Thoracic aorta (tissue), 2 donors: ENCODE data around the gene KRT83. TPM values are rescaled to one million over a fixed set of nuclear protein-coding genes. Genes with fewer than 3 reads are reported as not detected.

Experiments
- ATAC-seq: fragments of 150-250 bp; one replicate; pipeline ENCODE4 v1.8.0; 2017; ENCODE audit warnings: low read depth; ENCODE audit not compliant: insufficient number of reproducible peaks, low FRiP score
- DNase-seq: peaks from one replicate; pipeline ENCODE4 v3.0.0-alpha.2; 2020; ENCODE audit warnings: low spot score
- H3K27ac ChIP-seq, 2 donors: fragments of 200-600 bp; sonication (generic); 1 replicate in 1 of 2; 2 replicates in 1 of 2; pipeline ENCODE4 v1.5.1; 2016; ENCODE audit warnings: mild to moderate bottlenecking in 2 of 2, moderate library complexity in 2 of 2
- H3K27me3 ChIP-seq: fragments of 200-600 bp; sonication (generic); replicated peaks from 2 replicates; pipeline ENCODE4 v1.6.0; 2016; ENCODE audit warnings: mild to moderate bottlenecking; ENCODE audit not compliant: insufficient read depth
- H3K36me3 ChIP-seq: fragments of 200-600 bp; sonication (generic); one replicate; pipeline ENCODE4 v1.5.1; 2016
- H3K4me1 ChIP-seq, 2 donors: fragments of 200-600 bp; sonication (generic); 1 replicate in 1 of 2; 2 replicates in 1 of 2; pipeline versions ENCODE4 v1.5.1 to v1.6.0; 2016; ENCODE audit warnings: low read depth in 2 of 2, mild to moderate bottlenecking in 1 of 2; ENCODE audit not compliant: control insufficient read depth in 1 of 2
- H3K4me3 ChIP-seq: fragments of 200-600 bp; sonication (generic); 2 replicates; pipeline ENCODE4 v1.5.1; 2016; ENCODE audit warnings: mild to moderate bottlenecking
- H3K9me3 ChIP-seq: fragments of 200-600 bp; sonication (generic); 2 replicates; pipeline ENCODE4 v1.5.1; 2016
- total RNA-seq, 2 donors: library from RNA; depleted of rRNA; stranded (reverse); fragments of >200 nt; gene quantifications; one replicate each; pipeline versions ENCODE4 v1.1.0 to v1.2.3, GENCODE V29; 2016
- TF ChIP-seq, protein P1 (sequence below): fragments of 200-600 bp; sonication (generic); IDR thresholded peaks from one replicate; pipeline ENCODE4 v1.5.1; 2019; ENCODE audit warnings: antibody characterized with exemption

Gene KRT83
- total RNA-seq, 2 donors from 2014 or later: not detected

DNA sequence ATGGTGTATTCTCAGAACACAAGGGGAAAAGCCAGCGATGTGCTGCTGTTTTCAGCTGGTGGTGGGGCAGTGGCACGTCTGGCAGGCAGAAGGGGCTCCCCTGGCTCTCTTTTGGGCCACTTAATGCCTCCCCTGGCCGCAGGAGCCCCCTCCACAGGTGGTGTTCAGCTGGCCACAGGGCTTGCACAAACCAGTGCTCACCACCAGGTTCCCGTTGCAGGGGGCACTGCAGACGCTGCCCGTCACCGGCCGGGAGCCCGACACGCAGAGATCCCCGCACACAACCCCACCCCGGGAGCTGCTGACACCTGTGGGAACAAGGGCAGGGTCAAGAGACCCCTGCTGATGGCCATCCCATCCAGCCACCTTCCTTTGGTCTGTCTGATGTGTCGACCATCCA, 6.7 kb downstream of the KRT83 start:
- Histone ChIP-seq H3K27me3 (no peaks in the 10 kb centered on the region), H3K4me1 (no peaks in the 10 kb centered on the region), H3K9me3 (no peaks in the 10 kb centered on the region), H3K27ac (no peak overlapping the region), H3K36me3 (no peaks in the 10 kb centered on the region), H3K4me3 (no peak overlapping the region)
- no peak for ATAC-seq
- TF ChIP-seq, protein P1, sequence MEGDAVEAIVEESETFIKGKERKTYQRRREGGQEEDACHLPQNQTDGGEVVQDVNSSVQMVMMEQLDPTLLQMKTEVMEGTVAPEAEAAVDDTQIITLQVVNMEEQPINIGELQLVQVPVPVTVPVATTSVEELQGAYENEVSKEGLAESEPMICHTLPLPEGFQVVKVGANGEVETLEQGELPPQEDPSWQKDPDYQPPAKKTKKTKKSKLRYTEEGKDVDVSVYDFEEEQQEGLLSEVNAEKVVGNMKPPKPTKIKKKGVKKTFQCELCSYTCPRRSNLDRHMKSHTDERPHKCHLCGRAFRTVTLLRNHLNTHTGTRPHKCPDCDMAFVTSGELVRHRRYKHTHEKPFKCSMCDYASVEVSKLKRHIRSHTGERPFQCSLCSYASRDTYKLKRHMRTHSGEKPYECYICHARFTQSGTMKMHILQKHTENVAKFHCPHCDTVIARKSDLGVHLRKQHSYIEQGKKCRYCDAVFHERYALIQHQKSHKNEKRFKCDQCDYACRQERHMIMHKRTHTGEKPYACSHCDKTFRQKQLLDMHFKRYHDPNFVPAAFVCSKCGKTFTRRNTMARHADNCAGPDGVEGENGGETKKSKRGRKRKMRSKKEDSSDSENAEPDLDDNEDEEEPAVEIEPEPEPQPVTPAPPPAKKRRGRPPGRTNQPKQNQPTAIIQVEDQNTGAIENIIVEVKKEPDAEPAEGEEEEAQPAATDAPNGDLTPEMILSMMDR: no peak
- no peak for DNase-seq

DNA sequence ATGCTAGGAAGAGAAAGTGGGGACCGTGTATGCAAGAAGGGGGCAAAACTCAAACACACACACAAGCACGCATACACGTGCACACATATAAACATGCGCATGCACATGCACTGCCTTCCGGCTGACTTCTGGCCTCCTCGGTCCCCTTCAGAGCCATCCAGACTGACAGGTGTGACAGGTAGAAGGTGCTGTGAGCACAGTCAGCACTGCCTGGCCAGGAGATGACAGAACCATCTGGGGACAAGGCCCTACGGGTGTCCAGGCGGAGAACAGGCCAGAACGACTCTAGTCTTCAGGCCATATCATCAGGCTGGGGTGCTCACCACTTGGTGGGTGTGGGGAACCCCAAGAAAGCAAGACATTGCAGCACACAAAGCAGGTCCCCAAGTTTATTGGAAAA, 7.3 kb downstream of the KRT83 start:
- DNase-seq (no peak), ATAC-seq (no peak)
- Histone ChIP-seq H3K4me3 (no peak overlapping the region), H3K9me3 (no peaks in the 10 kb centered on the region), H3K27me3 (no peaks in the 10 kb centered on the region), H3K27ac (no peak overlapping the region), H3K36me3 (no peaks in the 10 kb centered on the region), H3K4me1 (peaks cover 0 to 1% of the 10 kb centered on the region in 2 donors)
- TF ChIP-seq, protein P1: no peak

DNA sequence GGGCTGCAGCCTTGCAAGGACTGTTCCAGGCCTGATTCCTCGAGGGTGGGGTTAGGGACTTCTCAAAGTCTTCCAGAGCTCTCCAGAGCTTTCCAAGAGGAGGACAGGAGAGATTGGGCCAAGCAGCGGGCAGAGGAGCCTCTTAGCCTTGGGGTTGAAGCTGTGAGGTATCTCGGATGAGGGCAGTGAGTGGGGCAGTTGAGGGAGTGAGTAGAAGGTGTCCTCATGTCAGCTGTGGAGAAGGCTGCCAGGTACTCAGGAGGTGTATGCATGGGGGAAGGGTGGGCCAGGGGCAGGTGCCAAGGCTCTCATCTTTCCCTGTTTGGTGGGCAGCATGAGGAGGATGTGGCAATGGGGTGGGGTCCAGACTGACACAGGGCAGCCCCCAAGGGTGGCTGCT, 7.7 kb downstream of the KRT83 start:
- H3K27ac ChIP-seq: no peak overlapping the region
- H3K4me3 ChIP-seq: no peak overlapping the region
- DNase-seq (no peak), ATAC-seq (no peak)
- peaks cover 0 to 4% of the 10 kb centered on the region in 2 donors for H3K4me1 ChIP-seq
- TF ChIP-seq, protein P1: no peak
- no peaks in the 10 kb centered on the region for H3K27me3 ChIP-seq
- no peaks in the 10 kb centered on the region for H3K9me3 ChIP-seq
- no peaks in the 10 kb centered on the region for H3K36me3 ChIP-seq

DNA sequence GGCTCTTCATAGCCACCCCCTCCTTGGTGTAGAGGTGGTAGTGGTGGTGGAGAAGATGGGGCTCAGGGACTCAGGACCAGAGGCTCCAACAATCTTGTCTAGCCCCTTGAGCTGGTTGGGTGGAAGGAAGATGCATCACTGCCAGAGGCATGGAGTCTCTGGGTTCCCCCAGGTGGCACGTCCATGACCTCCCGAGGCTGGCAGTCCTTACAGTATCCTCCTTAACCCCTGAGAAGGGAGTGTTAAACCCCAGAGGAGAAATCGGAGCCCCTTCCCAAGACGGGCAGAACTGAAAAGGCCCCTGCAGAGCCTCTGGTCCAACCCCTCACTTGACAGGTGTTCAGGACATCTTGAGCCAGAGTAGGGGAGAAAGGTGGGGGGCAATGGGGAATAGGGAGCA, 9.1 kb downstream of the KRT83 start:
- Histone ChIP-seq H3K36me3 (no peaks in the 10 kb centered on the region), H3K9me3 (no peaks in the 10 kb centered on the region), H3K4me3 (no peak overlapping the region), H3K27me3 (no peaks in the 10 kb centered on the region), H3K4me1 (peaks cover 4 to 5% of the 10 kb centered on the region in 2 donors), H3K27ac (no peak overlapping the region)
- DNase-seq: no peak
- no peak for ATAC-seq
- TF ChIP-seq, protein P1: no peak

DNA sequence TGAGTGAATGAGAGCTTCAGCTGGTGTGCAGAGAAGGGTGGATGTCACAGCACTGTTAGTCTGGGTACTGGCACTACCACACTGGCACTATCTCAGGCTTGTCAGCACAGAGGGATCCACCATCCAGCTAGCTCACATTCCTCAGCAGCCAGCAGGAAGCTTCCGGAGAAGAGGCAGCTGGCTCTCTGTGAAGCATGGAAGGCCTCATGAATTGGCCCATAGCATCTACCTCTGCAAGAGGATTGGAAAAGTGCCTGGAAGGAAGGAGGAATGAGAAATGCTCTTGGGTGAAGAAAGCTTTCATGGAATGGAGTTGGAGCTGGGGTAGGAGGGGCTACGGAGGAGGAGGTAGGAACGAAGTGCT, 9.9 kb downstream of the KRT83 start:
- DNase-seq: no peak
- Histone ChIP-seq H3K4me3 (no peak overlapping the region), H3K4me1 (peaks cover 4 to 5% of the 10 kb centered on the region in 2 donors), H3K36me3 (no peaks in the 10 kb centered on the region), H3K9me3 (no peaks in the 10 kb centered on the region), H3K27me3 (no peaks in the 10 kb centered on the region), H3K27ac (no peak overlapping the region)
- TF ChIP-seq, protein P1: no peak
- no peak for ATAC-seq
